ENCODE measurements around the gene NUDT4B. TPM values are rescaled to one million over a fixed set of nuclear protein-coding genes. Genes with fewer than 3 reads are reported as not detected.
"Not testable (repeated sequence)": the region's sequence is repeated elsewhere in the genome, so short reads cannot be mapped to it uniquely, and the experiment has no call there.

The NUDT4B gene
- 1 to 10 TPM in 1 of 2 donors, not detected in 1; 1.3 TPM for total RNA-seq
- long read RNA-seq, partial matches to known transcripts: 0 of 1 reads
- long read RNA-seq, other reads (novel, unspliced or antisense): 0 of 1 reads

DNA sequence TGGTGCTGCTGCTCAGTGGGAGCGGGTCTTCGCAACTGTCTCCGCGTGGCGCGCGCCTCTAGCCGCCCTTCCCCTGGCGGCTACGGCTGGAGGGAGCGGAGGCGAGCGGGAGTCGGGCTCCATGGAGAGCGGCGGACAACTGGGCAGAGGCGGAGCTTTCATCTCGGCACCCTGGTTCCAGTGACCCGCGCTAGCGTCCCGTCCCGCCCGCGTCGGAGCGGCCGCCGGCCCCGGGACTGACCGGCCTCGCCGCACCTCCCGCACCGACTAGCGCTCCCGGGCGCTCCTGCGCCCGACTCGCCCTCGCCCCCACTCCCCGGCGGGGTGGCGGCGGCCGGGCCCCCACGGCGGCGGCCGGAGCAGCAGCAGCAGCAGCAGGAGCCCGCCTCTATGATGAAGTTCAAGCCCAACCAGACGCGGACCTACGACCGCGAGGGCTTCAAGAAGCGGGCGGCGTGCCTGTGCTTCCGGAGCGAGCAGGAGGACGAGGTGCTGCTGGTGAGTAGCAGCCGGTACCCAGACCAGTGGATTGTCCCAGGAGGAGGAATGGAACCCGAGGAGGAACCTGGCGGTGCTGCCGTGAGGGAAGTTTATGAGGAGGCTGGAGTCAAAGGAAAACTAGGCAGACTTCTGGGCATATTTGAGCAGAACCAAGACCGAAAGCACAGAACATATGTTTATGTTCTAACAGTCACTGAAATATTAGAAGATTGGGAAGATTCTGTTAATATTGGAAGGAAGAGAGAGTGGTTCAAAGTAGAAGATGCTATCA, at the start of gene NUDT4B:
TSS of gene NUDT4B (plus strand) at position 212 of the 772 bp plus-strand sequence. CDS start at position 391, 179 bp downstream.
- ATAC-seq: peak; percentile 46
- intact Hi-C loops (cut with DNase I, micrococcal nuclease); DNase-seq: not testable (repeated sequence)

DNA sequence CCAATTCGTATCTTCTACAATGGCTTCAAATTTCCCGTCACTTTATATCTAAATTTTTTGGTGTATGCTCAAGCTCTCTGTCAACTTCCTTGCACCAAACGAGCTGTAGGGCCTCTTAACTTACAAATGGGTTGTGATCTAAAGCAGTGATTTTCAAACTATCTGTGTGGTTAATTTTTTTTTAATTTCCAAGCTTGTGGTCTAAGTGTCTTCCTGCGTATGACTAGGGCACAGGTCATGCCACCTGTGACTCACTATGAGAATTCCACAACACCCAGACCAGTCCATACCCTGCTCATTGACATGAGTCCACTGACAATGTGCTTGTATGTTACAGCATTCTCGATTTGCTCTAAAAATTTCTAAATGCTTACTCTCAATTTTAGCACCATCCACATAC, 49.2 kb upstream of the NUDT4B start:
- intact Hi-C loops (cut with DNase I, micrococcal nuclease); ATAC-seq; DNase-seq: not testable (repeated sequence)

DNA sequence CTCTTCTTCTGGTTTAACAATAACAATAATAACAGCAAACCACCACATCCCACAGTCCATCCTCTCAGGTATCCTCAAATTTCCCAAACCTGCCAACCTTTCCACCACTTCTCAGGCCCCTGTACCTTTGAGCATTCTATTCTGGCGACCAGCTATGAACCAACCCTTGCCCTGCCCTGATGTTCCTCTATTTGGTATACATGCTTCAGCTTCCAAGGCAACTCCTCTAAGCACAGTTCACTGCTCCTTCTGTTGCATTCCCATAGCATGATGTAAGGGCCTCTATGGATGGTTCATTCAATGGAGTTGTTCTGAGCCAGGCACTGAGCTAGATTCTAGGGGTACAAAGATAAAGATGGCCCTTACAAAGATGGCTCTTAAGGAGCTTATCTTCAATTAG, 46.3 kb upstream of the NUDT4B start:
- intact Hi-C loops (cut with DNase I, micrococcal nuclease); DNase-seq; ATAC-seq: not testable (repeated sequence)

DNA sequence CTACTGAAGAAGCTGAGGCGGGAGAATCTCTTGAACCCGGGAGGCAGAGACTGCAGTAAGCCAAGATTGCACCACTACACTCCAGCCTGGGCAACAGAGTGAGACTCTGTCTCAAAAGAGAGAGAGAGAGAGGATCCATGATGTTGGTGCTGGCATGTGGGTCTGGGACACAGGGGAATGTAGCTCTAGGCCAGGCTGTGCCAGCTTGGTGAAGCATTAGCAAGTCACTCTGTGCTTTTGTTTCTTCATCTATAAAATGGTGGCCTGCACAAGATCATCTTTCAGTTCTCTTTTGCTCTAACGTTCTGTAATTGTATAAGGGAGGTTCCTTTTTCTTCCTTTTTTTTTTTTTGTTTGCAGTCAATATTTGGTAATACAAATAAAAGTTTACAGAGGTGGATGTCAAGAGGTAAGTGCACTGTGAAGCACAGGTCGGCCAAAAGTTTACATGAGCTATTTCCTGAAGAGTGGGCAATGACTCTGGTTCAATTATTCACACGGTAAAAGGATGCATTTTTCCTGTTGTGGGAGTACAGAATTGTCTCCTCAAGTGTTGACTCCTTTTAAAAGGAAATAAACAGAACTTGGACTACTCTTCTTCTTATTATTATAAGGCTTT, 44.5 kb upstream of the NUDT4B start:
- intact Hi-C loops (cut with DNase I, micrococcal nuclease): not testable (repeated sequence)
- ATAC-seq: peak; percentile 61

DNA sequence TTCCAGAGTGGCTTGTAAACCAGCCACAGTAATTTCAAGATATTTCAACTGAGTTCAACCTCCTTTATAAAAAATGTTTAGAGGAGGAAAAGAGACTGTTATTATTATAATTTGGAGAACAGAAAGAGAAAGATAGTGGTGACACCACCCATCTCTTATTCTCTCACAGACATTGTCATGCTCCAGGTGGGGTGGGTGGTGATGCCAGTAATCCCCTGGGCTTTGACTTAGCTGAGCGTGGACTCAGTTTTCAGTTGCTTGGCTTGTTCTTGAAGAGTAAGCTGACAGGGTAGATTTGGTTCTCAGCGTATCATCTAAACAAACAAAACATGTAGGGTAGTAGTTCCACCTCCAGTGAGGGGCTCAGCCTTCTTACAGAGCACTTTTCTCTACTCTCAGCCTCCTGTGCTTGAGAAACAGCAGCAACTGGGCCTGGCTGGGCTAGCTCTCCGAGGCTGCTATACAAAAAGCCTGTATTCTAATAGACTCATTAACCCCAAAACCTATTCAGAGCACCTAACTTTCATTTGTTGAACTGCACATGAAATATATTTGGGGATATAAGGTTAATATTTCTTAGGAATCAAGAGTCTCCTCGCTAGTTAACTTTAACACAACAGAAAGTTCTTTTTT, 43.1 kb upstream of the NUDT4B start:
- intact Hi-C loops (cut with DNase I, micrococcal nuclease); ATAC-seq: not testable (repeated sequence)

More for the DNA sequence above, 44.5 kb upstream of the NUDT4B start:
- DNase-seq: not testable (repeated sequence)

DNA sequence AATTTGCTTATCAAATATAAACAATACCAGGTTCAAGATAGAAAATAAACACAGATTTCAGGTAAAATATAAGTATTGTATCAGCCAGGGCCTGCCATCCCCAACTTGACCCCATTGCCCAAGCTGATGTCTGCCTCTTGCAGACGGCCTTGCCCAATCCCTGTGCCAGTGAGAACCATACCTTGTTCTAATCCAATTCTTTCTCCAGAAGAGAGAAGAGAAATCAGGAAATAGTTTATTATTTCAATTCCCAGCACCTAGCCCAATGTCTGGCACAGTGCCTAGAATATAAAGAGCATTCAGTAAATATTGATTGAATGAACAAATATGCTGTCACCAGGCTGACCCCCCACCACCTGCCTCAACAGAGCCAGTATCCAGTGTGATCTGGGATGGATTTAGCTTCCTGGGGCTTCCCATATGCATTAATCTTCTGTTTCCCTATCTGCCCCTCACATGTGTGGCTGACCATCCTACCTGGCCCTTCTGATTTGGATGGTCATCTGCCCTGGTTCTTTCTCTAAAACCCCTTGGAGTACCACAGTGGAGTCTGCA, 39.7 kb upstream of the NUDT4B start:
- DNase-seq; intact Hi-C loops (cut with DNase I, micrococcal nuclease): not testable (repeated sequence)
- peak; percentile 63 for ATAC-seq

More for the DNA sequence above, 43.1 kb upstream of the NUDT4B start:
- not testable (repeated sequence) for DNase-seq

DNA sequence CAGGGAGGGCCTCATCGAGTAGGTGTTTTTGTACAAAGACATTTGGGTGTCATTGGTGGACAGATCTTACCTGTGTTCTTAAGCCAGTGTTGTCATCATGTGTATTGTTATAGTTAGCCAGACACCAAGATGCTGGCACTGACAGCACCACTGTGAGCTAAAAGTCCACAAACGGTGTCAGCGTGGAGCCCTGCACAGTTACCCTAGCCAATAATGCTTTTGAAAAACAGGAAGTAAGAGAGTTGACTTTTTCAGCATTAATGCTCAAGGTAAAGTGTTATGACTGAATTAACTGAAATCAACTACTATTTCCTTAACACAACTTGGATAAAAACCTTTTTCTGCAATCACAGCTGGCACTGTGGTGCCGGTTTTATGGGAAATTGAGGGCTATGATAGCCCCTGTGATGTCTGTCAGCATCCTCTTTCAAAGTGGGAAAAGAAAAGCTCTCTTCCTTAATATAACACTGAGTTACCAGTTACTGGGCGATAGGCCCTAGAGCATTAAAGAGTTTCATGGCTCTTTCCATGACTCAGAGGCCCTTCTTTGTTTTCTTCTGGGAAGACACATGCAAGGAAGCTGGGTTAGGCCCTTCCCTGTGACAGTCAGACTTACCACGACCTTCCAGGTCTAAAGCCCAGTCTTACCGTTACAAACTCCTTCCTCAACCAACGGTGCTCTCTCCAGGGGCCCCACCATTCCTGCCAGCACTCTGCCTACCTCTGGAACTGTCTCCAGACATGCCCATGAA, 37.6 kb upstream of the NUDT4B start:
- DNase-seq; intact Hi-C loops (cut with DNase I, micrococcal nuclease); ATAC-seq: not testable (repeated sequence)

DNA sequence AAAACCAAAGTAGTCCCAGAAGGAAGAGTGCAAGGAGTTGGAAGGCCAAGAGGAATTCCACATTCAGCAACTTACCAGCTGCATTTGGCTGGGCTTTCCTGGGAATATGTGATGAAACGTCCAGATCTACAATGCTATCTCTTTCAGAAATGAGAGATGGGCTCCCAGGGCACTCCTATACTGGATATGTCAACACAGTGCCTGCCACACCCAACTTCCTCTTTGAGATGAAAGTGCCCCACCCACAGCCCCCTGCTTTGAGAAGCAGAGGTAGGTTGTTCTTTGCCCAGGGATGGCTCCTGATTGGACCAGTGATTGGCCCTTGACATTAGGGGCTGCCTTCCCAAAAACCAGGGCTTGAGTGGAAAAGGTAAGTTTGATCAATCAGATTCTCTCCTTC, 36.2 kb upstream of the NUDT4B start:
- DNase-seq; intact Hi-C loops (cut with DNase I, micrococcal nuclease): not testable (repeated sequence)
- ATAC-seq: peak; percentile 82

DNA sequence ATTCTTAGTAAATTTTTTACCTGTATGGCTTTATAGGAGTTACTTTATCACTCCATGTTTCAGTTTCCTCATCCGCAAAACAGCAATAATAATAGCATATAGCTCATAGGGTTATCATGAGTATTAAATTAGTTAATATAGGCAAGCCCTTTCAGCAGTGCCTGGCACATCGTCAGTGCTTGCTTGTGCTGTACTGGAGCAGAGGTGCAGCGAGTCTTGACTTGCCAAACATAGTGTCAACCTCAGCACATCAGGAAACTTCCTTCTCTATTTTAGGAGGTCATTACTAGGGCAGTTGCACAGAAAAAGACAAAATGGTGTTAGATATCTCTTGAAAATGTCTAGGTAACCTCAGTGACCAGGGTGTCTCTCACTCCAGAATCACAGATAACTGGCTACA, 33.1 kb upstream of the NUDT4B start:
- DNase-seq; ATAC-seq; intact Hi-C loops (cut with DNase I, micrococcal nuclease): not testable (repeated sequence)

DNA sequence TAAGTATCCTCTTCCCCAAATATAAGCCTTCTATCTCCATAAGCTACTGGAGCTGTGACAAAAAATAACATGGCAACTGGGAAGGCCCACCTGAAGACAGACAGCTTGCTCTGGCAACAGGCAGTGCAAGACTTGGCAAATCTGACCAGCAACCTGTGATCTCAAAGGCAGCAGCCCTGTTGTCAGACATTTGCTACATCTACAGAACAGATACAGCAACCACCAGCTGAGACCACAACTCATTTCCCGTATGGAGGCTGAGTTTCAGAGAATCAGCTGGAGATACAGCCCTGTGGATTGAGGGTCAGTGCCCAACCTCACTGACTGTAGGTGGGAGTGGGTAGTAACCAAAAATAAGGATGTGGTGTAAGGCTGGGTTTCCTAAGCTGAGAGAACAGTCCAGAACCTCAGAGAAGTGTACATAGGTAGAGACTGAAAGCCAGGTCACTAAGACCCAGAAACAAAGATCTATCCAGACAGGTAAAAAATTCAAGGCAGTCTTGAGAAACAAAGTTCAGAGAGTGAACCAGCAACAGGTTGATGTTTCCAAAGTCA, 31.5 kb upstream of the NUDT4B start:
- DNase-seq; ATAC-seq; intact Hi-C loops (cut with DNase I, micrococcal nuclease): not testable (repeated sequence)

DNA sequence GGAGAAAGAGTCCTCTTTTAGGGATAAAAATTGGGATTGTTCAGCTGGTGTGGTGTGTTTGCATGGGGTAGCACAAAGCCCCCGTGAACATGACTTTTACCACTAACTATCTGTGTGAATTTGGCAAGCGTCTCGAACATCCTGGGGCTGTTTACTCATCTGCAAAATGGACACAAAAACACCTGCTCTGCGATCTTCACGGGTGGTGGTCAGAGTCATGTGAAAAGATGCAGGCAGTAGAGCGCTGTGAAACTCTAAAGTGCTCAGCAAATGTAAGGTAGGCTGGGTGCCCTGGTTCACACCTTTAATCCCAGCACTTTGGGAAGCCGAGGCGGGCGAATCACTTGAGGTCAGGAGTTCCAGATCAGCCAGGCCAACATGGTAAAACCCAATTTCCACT, 27.7 kb upstream of the NUDT4B start:
- DNase-seq; ATAC-seq; intact Hi-C loops (cut with DNase I, micrococcal nuclease): not testable (repeated sequence)

DNA sequence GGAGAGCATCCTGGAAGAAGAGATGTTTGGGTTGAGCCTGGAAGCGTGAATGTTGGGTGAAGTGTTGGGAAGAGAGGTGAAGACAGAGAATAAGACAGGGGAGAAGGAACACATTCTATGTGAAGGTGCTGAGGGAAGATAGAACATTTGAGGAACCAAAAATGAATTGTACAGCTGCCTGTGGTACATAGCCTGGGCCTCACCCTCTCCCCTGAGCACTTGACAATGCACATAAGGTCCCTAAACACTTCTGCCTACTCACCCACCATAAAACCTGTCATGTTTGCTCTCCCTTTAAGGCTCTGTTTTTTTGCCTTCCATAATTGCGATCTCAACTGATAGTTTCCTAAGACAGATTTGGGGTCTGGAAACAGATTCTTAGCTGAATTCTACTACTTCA, 25.8 kb upstream of the NUDT4B start:
- peak; percentile 23 for ATAC-seq
- DNase-seq; intact Hi-C loops (cut with DNase I, micrococcal nuclease): not testable (repeated sequence)

DNA sequence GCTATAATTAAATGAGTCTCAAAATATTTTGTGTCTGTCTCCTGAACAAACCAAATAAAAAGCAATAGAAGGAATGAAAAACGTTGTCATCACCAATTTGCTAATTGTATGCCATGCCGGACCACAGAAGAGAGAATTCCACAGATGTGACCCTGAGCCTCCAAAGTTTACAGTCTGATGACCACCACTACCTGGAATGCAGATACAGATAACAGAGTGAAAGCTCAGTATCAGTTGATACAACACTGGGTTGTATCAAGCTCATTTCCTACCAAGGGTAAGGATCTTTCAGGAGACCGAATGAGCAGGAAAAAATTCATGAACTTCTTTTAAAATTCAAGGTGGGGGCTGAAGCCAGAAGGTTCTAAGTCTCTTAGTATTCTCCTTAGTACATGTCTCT, 25.1 kb upstream of the NUDT4B start:
- DNase-seq; intact Hi-C loops (cut with DNase I, micrococcal nuclease); ATAC-seq: not testable (repeated sequence)

DNA sequence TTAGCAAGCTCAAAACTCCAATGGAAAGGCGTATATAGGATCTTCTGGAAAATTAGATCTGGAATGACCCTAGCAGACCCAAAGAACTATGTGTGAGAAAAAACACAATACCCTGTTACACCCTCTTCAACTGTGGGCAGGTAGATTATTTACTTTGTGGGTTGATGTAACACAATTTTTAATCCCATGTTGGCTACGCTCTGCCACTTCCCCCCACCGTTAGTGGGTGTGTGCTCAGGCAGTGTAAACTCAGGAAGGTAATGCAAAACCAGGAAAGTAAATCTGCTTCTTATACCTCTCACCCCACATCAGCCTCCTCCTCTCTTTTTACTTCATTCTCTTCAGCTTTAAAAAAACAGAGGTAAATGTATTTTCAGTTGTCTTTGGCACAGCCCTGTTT, 23.7 kb upstream of the NUDT4B start:
- DNase-seq; intact Hi-C loops (cut with DNase I, micrococcal nuclease): not testable (repeated sequence)
- ATAC-seq: peak; percentile 90

DNA sequence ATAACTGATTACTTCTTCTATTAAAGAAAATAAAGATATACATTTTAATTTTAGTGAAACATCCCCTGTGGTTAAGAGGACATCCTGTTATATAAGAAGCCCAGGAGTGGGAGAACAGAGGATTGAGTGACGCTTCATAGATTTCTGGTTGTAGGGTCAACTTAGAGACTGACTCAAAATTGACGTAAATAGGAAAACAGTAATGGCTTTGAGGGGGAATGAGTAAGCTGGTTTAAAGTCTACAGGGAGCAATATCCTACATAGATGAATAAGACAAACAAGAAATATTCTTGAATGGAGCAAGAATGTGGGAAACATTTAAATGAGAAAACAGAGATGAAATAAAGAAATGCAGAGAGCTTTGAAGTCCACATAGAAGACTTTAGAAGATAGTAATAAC, 20.7 kb upstream of the NUDT4B start:
- intact Hi-C loops (cut with DNase I, micrococcal nuclease); ATAC-seq; DNase-seq: not testable (repeated sequence)

DNA sequence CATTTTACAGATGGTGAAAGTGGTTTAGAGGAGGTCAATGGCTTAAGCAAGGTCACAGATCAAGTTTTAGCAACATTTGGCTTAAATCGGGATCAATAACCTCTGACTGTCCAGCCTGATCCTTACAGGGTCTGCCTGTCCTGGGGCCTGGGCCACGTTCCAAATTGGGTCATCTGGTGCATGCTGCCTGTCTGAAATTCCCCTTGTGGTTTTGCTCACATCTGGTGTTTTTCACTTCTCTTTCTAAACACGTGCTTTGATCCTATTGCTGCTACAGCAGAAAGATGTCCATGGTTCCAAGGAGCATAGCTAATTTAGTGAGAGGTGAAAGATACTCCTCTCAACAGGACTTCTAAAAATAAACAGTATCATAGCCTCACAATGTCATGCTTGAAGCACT, 19.4 kb upstream of the NUDT4B start:
- ATAC-seq; DNase-seq; intact Hi-C loops (cut with DNase I, micrococcal nuclease): not testable (repeated sequence)

DNA sequence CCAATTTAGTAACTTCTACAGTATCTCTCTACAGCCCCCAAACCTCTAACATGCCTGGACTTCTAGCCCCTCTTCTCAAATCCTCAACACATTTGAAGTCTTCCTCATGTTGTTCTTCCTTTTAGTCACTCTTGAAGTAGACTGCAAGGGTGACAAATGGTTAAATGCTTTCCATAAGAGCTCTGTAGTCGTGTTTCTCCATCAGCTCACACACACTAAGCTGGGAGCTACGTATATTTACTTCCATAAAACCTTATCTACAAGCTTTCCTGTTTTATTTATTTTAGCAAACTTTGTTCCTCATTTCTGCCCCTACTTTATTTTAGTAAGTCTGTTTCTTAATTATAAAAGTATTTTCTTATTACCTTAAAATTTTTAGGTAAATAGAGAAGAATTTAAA, 19.0 kb upstream of the NUDT4B start:
- intact Hi-C loops (cut with DNase I, micrococcal nuclease); DNase-seq: not testable (repeated sequence)
- peak; percentile 65 for ATAC-seq

DNA sequence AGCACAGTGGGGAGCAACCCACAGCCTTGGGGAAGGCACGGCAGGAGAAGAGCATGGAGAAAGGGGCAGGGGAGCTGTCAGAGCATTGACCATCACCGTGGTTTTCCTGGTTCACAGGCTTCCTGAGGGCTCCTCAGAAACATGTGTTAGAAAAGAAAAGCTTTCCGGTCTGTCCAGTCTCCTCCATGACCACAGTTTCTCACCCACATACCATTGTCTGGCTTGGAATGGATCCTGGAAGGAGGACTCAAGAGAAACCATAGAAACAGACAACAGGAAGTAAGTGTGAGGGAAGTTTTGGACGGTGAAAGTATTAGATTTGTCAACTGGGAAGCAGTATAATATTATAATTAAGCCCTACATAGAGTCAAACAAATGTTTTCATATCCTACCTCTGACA, 16.3 kb upstream of the NUDT4B start:
- DNase-seq; intact Hi-C loops (cut with DNase I, micrococcal nuclease); ATAC-seq: not testable (repeated sequence)
